Stimulated activated CD8-positive, alpha-beta memory T cell treated with anti-CD3 and anti-CD28 coated beads, Interleukin-4, amount 100 ng/mL, for 24 hours (primary cell): ENCODE results near the gene C4orf50.

Source experiments
- DNase-seq: peaks from one replicate; pipeline ENCODE4 v3.0.0-alpha.2; 2020; ENCODE audit warnings: low read depth

The C4orf50 gene

DNA sequence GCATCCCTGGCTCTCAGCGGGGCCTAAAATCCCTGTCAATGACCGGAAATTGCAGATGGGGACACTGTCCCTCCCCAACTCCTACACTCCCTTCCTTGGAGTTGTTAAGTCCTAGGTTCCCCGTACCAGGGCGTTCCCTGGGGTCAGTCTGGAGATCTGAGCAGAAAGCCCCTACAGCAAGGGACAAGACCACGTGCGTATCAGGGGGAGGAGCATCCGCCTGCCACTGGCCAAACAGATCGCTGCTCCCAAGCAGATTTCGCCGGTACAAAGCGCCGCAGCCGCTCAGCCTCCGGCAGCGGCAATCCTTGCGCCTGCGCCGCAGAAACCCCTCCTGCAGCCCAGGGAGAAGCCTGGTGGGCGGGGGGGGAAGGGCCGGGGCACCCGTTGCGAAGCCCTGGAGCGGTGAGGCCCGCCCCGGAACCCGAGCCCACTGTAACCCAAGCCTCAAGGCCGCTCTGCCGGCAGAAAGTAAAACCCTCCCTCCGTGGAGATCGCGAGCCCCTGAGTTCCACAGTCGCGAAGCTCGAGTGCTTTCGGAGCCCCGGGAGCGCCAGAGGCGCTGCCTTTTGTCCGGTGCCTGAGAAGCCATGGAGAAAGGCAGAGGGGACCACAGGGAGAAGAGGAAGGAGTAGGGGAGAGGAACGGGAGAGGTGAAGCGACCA, 128.0 kb downstream of the C4orf50 start:
- DNase-seq: no peak

DNA sequence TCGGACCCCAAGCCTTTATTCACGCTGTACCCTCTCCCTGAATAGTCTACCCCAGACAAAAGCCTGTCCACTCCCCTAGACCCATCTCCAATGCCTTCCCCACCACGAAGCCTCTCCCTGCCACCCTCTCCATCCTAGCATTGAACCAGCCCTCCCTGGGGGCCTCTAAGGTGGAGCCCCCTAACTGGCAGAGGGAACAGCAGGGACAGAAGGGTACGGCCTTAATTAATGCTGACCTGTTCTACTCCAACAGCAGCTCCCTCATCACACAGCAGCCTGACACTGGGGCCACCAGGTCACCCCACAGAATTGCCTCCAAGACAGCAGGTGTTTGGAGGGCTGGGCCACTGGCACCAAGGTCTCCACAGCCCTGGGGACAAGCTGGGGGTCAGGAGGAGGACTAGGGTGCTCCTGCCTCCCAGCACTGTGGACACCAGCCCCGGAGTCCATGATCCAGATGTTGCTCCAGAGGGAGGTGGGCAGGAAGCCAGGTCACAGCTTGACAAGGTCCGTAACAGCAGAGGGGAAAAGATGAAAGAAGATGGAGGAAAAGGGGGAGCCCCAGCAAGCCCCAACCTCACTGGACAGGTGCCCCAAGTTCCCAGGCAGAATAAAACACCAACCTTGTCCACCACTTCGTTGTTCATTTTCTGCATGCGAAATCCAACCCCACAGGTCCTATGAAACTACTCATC, 129.1 kb downstream of the C4orf50 start:
- DNase-seq: no peak

DNA sequence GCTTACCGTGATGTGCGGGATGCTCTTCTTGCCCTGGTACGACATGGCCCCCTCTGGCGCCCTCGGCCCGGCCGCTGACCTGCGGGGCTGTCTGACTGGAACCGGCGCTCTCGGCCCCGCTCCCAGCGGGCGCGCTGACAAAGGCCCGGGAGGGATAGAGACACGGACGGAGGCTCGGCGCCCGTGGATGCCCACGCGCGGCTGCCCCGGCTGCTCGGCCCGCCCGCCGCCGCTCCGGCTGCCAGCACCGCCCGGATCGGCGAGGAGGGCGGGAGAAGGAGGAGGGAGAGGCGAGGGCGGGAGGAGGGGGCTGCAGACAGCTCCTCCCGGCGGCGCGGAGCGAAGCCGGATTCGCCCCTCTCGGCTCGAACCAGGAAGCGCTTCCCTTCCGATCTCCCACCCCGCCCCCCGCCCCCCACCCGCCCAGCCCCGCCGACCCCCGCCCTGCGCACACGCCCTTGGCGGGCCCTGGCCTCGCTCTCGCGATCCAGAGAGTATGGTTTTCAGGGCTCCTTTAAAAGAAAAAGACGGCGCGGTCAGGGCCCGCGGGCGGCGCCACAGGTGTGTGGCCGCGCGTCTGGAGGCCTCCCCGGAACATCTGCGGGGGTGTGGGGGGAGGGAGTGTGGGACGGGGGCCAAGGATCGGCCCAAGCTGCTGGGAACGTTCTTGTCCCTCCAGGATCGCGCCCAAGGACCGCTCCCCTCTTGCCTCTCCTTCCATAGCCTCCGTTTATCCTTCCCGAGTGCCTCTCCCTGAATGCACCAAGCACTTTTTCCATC, 129.8 kb downstream of the C4orf50 start:
- no peak for DNase-seq

DNA sequence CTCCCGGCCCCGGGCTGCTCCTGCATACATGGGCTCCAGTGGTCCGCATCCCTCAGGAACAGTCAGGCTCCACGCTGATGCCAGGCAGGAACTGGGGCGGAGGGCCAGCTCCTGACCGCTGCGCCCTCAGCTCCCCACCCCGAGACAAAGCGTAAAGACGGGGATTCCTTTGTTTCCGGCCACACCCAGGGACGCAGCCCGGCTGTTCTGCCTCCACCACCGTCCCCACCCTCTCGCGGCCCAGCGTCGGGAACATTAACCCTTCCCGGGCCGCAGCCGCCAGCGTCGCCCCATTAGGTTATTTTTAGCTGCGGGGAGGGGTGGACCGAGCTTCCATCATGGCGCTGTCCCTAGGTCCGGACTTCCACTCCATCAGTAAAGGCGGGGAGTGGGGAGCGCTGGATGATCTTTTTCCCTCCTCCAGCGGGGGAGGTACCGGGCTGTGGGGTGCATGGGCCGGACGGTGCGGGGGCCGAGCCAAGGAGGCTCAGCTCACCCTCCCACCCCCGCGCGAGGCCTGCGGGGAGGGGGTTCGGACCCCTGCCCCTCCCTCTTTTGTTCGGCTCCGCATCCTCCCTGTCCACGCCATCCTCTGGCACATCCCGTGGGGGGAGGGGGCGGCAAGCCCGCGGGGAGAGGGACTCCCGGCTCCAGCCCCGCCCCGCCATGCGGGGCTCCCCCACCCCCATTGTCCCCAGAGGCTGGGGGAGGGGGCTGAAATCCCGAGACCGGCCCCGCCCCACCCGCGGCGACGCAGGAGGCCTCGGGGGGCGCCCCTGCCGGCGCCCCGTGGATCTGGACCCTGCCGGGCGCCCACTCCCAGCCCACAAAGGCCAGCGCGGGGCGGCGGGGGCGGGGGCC, 130.6 kb downstream of the C4orf50 start:
- DNase-seq: no peak

DNA sequence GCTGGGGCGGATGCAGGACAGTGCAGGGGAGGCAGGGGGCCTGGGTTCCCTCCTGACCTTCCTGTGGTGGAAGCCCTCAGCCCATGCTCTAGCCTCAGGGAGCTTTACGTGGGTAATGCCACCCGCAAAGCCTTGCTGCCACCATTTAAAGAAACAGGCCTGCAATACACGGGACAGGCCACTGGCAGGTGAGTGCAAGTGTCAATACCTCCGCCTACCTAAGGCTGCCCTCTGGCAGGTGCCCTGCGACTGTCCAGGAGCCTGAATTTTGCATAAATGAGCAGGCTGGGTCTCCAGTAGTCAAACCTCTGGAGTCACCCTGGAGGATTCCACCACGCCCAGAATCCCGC, 131.2 kb downstream of the C4orf50 start:
- DNase-seq: no peak

DNA sequence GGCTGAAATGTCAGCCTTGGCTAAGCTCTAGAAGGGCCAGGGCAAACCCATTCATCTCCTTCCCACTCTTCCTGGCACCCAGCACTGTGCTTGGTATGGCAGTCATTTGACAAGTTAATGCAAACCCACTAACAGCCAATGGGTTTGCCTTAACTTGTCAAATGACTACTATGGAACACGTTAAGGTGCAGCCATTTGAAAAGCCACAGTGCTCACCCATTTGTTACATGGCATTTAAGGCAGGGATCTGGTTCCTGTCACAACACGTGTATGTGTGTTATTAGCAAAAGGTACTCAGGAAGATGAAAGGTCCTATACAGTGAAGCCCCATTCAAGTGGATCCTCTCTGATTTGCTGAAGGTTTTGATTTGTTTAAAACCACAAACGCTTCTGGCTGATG, 132.5 kb downstream of the C4orf50 start:
- DNase-seq: no peak

DNA sequence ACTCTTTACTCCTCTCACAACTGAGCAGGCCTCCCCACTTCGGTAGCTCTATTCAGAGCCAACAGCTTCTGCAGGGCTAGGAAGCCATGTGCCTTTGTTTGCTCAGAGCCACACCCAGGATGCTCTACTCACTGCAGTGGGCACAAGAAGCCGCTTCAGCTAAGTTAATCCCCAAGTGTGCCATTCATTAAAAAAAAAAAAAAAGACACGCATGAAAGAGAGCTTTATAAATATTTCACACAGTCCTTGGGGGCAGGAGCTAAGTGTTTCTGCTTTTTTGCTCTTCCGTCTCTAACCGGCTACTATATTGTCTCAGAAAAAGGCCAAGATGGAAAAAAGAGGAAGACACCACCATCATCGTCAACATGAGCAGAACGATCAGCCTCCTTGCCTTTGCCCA, 133.4 kb downstream of the C4orf50 start:
- DNase-seq: no peak

DNA sequence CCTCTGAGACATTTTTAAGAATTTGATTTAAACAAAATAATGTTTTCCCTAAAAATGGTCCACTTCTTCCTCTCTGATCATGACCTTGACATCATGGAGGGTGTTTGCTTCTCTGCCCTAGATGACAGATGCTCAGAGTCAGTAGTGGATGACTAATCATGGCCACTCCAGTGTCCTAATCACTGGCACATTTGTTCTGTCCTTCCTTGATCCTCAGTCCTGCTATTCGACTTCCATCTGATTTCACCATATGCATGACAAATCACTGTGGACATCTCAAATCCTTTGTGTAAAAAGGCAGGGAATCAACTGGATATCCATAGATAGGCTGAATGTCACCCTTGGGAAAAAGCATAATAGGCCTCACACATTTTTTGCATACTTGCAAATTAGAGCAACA, 134.3 kb downstream of the C4orf50 start:
- no peak for DNase-seq

DNA sequence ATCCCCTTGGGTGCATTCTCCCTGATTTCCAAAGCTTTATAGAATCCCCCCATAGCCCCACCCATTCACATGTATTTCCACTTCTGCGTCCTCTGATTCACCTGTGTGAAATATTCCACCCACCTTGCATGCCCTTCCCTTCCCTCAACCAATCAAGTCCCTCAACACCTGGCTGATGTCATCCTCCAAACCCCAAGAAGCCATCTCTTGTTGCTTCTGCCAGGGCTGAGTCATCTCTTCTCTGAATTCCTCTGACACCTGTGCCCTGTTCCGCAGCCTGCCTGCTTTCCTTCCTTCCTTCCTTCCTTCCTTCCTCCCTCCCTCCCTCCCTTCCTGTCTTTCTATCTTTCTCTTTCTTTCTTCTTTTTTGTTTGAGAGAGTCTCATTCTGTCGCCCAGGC, 135.3 kb downstream of the C4orf50 start:
- DNase-seq: no peak

DNA sequence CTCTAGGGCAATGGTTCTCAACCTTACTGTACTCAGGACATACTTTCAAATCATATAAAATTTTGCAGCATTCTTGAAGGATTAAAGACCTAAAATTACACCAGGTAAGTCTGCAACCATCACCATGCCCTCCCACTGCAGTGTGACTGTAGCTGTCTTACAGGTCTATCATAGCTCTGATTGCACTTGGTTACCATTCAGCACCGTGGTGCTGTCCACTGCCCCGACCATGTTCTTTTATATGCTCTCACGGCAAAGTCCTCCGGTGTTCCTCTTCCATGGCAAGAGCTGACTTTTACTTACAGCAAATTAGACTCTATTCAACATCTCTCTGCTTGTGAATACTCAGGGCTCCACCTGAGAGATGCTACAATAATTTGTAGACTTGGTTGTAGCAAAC, 136.9 kb downstream of the C4orf50 start:
- no peak for DNase-seq

DNA sequence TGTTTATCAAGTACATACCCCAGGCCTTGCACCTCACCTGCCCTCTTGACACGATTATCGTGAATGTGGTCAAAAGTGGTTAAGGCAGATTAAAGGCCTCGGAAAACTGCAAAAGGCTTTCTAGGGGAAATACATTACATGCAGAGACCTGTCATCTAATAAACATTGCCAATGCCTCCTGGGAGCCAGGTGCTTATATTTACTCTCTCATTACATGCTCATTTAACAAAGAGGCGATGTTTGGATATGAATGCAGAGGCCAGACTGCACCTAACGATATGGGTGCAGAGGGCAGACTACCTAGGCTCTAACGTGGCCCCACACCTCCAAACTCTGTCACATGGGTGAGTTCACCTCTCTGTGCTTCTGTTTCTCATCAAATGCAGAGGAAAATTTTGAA, 139.9 kb downstream of the C4orf50 start:
- DNase-seq: no peak

DNA sequence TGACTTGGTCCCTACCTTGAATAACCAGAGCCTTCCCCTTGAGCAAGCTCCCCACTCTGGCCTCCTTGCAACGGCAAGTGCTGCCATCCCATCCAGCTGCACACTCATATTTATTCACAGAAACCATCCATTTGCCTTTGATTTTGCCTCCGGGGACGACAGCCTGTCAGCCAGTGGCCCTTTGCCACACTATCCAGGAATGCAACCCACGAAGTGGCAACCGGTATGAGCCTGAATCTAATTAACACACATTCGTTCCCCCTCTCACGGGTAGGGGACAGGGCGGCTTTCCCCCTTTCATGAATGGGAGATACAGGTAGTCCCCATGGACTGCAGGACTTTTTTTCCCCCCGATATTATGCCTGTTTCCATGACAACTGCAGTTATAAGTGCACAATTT, 140.8 kb downstream of the C4orf50 start:
- DNase-seq: no peak

DNA sequence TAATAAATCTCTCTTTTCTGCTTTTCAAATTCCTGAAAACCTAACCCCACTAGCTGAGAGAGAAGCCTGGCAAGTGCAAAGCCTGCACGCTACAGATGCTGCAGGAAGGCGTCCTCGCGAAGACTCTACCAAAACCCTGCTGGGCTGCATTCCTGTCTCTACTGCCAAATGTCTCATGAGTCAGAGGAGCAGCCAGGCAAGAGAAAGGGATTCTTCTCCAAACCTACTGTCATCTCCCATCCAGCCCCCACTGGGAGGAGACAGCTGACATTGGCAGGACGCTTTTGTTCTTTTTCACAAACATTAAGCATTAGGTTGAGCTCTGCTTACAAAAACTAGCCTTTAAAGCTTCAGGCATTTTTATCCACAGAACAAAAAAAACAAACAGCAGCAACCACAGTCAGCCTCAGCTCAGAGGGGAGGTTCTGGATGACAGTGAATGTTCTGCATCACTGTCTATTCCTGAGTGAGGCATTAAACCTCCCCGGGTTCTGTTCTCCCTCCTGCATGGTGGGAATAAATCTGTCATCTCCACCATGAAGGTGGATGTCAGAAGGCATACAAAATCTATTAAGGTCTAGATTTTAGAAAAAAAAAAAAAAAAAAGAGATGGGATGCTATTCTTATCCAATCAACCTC, 143.3 kb downstream of the C4orf50 start:
- DNase-seq: no peak

DNA sequence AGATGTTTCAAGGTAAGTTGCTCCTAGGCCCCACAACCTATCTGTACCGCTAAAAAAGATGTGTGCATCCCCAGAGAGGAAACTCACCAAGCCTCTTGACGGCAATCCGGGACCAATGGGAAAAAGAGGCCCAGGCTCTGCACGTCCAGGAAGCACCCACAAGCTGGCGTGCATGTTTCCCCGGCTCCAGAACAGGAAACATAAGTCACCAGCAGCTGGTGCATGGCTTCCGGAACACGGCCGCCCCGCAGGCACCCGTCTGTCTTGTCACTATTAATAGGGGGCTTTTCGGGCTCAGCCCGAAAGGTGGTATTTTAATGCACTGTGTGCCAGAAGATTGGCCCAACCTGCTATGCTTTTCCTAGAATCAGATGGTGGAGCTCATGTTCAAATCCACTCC, 147.5 kb downstream of the C4orf50 start:
- DNase-seq: no peak

DNA sequence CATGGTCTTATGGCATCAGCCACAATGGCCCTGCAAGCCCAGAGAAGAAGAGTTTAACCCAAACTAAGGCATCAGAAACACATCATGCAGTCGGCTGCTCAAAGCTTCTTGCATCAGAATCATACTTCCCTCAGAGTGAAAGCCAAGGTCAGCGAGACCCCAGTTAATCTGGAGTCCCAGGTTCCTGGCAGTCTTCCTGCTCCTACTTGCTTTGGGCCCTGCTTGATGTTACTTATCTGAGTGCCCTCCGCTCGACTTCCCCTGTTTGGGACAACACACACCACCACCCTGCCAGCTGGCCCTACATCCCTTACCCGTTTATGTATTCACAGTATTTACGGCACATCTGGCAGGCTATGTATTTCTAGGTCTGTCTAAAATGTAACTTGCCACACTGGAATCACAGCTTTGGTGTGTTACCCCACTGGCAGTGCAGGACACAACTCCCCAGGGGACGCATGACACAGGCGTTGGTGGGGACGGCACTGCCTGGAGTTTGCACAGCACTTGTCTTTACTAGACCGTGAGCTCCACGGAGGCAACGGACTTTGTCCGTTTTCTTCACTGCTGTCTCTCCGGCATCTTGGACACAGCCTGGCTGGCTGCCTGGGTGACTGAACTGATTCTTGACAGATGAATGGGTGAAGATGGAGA, 148.1 kb downstream of the C4orf50 start:
- no peak for DNase-seq

DNA sequence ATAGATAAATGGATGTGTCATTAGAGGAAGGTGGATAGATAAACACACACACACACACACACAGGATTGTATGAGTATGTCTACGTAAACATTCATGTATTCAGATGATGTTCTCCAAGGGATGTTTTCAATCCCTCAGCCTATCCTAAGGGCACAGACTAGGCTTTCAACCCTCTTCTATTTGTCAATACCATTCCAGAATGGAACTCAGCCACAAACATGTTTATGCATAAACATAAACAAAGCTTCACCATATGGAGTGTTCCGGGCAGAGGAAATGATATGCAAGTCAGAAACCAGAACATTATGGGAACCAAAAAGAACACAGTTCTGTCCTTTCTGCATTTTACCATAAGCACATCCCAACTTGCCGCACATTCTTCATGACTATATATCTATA, 150.4 kb downstream of the C4orf50 start:
- DNase-seq: no peak

DNA sequence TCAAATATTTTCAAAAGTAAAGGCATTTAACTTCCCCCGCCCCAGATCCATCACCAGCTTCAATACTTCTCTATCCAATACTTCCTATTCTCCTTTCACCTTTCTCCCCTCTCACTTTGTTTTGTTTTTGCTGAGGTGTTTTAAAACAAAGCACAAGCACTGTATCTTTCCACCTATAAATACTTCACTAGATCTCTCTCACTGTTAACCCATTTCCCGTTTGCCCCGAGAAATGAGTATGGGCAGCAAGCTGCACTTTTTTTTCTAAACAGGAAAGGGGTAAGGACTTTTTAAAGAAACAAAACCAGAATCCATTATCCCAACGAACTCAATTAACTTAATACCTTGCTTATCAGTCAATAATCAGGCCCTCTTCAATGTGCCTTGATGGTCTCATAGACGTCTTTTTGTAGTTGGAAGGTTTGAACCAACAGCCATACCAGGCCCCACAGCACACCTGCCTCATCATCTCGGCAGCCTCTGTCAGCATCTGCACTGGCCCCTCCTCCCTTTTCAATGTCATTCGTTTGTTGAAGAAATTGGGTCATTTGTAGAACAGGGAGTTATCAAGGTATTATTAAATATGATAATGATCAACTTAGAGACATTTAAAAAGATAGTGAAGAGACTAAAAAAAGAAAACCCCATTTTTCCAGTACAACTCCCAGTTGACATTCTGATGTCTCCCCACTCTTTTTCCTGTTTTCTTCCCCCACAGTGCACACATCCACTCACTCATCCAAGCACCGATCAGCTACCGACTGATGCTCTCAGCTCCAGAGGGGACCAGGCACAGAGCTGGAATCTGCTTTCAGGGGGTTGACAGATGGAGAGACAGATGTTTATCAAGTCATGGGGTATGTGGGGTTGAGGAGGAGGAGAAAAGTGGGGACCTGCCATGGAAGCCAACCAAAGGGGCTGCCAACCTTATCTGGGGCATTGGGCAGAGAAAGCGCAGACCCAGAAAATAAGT, 151.1 kb downstream of the C4orf50 start:
- no peak for DNase-seq

DNA sequence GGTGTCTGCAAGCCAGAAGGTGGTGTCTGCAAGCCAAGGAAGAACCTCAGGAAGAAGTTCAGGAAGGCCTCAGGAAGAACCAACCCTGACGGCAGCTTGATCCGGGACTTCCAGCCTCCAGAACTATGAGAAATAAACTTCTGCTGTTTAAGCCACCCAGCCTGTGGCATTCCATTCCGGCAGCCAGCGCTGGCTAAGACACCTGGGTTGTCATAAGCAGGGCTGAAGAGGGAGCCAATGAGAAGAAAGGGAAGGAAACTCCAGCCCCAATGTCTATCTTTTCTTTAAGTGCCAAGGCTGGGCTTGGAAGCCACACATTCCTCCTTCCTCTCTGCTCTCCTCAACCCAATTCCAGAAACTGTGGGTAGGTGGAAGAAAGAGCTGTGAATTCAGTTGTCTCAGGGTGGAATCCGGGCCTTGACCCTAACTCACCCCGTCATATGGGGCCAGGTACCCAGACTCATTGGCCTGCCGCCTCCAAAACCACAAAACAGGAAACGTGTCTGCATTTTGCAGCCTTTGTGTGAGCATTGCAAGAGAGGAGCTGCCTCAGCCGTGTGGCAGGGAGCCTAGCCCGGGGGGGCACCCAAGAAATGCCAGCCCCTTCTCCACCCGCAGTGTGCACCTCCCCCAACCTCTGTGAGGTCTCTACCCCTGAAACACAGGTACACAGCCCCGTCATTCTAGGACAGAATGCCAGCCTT, 152.2 kb downstream of the C4orf50 start:
- no peak for DNase-seq

DNA sequence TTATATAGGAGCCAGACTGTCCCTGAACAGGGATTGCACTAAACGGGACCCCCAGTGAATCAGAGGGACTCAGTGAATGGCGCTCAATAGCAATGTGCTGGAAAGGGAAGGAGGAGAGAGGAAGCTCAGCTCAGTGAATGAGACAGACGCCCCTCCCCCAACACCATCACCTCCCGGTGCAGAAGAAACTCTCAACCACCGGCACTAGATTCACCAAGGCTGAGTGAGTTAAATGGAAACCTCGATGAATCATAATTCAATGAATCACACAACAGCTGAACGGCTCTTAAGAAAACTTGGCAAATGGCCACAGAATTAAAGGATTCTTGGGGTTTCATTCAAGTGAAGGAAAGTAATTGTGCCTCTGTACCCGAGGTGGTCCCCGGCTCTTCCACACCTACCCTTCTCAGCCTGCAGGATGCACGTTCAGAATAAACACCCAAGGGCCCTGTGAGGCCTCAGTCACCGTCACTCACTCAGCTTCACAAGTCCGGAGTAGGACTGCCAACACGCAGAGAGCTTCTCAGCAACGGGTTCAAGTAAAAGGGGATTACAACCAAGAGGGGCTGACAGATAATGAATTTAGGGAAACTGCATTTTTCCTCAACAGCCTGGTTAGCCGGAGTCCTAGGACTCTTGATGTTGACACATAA, 154.6 kb downstream of the C4orf50 start:
- peak; percentile 23 for DNase-seq
